Kidney epithelial cell (primary cell): ENCODE data around the gene PPP2R5C. TPM values are rescaled to one million over a fixed set of nuclear protein-coding genes. Genes with fewer than 3 reads are reported as not detected.

Experiments used
- DNase-seq: peaks from one replicate; pipeline ENCODE4 v3.0.0-alpha.2; 2010; ENCODE audit warnings: low read depth
- H3K27me3 ChIP-seq: 2 replicates; pipeline ENCODE4 v1.6.0; 2011; ENCODE audit warnings: low read length; ENCODE audit not compliant: control insufficient read depth, insufficient read depth
- H3K36me3 ChIP-seq: 2 replicates; pipeline ENCODE4 v1.5.1; 2011; ENCODE audit warnings: low read length; ENCODE audit not compliant: control insufficient read depth, insufficient read depth
- H3K4me3 ChIP-seq: 2 replicates; pipeline ENCODE4 v1.5.1; 2011; ENCODE audit warnings: low read depth, mild to moderate bottlenecking, control low read depth, low read length
- total RNA-seq: library from RNA; depleted of rRNA; stranded (reverse); fragments of >200 nt; gene quantifications from 2 replicates; pipeline ENCODE4 v1.2.3, GENCODE V29; 2015
- TF ChIP-seq, protein P1 (sequence below): IDR thresholded peaks from 2 replicates; pipeline ENCODE4 v1.5.1; 2011; ENCODE audit warnings: mild to moderate bottlenecking, moderate library complexity, low read length, control low read depth, inconsistent platforms; ENCODE audit not compliant: insufficient read depth, poor library complexity, severe bottlenecking

The PPP2R5C gene
- total RNA-seq, 1 donor from 2014 or later: 79.6 TPM

DNA sequence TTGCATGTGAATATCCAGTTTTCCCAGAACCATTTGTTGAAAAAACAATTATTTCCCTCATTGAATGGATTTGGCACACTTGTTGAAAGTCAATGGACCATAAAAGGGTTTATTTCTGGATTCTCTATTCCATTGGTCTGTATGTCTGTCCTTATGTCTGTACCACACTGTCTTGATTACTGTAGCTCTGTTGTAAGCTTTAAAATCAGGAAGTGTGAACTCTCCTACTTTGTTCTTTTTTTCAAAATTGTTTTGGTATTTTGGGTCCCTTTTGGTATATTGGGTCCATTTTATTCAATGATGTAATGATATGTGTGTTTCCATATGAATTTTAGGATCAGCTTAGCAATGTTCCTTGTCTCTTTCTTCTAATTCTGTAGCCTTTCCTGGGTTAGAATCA, 64.8 kb downstream of the PPP2R5C start:
- DNase-seq: no peak
- H3K4me3 ChIP-seq: no peak overlapping the region
- TF ChIP-seq, protein P1, sequence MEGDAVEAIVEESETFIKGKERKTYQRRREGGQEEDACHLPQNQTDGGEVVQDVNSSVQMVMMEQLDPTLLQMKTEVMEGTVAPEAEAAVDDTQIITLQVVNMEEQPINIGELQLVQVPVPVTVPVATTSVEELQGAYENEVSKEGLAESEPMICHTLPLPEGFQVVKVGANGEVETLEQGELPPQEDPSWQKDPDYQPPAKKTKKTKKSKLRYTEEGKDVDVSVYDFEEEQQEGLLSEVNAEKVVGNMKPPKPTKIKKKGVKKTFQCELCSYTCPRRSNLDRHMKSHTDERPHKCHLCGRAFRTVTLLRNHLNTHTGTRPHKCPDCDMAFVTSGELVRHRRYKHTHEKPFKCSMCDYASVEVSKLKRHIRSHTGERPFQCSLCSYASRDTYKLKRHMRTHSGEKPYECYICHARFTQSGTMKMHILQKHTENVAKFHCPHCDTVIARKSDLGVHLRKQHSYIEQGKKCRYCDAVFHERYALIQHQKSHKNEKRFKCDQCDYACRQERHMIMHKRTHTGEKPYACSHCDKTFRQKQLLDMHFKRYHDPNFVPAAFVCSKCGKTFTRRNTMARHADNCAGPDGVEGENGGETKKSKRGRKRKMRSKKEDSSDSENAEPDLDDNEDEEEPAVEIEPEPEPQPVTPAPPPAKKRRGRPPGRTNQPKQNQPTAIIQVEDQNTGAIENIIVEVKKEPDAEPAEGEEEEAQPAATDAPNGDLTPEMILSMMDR: no peak
- H3K36me3 ChIP-seq: no peaks in the 10 kb centered on the region
- no peaks in the 10 kb centered on the region for H3K27me3 ChIP-seq

DNA sequence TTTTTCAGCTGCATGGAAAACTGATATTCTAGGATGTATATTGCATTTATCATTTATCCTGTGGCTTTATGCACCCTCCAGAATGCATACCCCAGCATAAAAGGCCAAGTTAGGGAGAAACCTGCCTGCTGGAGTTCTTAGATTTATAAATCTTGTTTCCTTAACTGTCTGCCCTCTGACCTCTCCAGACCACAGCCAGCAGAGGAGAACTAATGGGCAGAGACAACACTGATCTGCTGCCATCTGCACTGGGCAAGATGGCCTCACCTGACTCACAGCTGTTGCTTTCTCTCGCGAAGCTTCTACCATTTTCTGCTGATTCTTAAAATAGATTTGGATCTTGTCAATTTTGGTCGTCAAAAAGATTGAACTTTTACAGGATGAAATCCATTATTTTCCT, 65.8 kb downstream of the PPP2R5C start:
- no peaks in the 10 kb centered on the region for H3K27me3 ChIP-seq
- no peak overlapping the region for H3K4me3 ChIP-seq
- no peak for DNase-seq
- no peaks in the 10 kb centered on the region for H3K36me3 ChIP-seq
- TF ChIP-seq, protein P1: no peak

DNA sequence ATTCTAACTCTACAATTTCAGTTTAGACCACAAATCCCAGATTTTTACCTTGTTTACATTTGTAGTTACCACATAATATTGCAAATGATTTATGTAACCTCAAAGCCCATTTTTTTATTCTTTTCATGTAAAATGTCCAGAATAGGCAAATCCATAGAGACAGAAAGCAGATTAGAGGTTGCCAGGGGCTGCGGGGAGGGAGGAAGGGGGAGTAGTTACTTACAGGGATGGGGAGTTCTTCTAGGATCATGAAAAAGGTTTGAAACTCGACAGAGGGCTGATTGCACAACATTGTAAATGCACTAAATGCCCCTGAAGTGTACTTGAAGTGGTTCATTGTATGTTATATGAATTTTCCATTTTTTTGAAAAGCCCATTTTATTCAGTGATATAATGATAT, 66.5 kb downstream of the PPP2R5C start:
- no peak overlapping the region for H3K4me3 ChIP-seq
- no peaks in the 10 kb centered on the region for H3K36me3 ChIP-seq
- TF ChIP-seq, protein P1: no peak
- no peaks in the 10 kb centered on the region for H3K27me3 ChIP-seq
- DNase-seq: no peak

DNA sequence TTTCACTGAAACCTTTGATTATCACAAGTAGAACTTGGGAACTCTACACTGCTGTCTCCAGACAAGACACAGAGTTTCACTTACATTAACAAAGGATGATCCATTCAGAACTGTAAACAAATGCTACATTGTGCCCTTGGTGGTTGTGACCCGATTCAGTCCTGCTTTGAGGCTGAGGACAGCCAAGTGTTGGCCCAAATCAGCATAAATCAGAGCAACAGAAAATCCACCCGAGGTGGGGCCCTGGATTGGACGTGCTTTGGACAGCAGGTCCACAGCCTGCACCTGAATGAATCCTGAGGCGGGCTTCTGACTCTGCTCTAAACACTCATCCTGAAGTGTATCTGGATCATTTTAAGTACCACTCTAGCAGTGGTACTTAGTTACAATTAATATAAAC, 68.8 kb downstream of the PPP2R5C start:
- no peak for DNase-seq
- Histone ChIP-seq H3K4me3 (no peak overlapping the region), H3K27me3 (no peaks in the 10 kb centered on the region), H3K36me3 (no peaks in the 10 kb centered on the region)
- TF ChIP-seq, protein P1: no peak

DNA sequence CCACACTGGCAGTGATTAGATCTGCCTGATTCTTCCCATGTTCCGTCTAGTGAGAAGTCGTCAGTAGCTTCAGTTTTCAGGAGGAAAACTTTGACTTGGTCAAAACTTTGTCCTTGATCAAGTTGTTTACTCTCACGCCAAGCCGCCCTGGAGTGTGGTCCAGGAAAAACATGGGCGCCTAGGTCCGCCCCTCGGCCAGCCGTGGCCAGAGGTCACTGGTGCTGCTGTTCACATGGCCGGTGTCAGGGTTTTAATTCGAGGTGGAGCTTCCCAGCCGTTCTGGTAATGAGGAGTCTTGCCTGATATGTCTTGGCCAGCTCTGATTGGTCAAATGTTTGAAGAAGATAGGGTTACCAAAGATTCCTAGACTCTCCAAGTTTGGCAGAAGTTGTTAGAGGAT, 71.5 kb downstream of the PPP2R5C start:
- TF ChIP-seq, protein P1: no peak
- H3K36me3 ChIP-seq: no peaks in the 10 kb centered on the region
- no peaks in the 10 kb centered on the region for H3K27me3 ChIP-seq
- DNase-seq: no peak
- H3K4me3 ChIP-seq: no peak overlapping the region

DNA sequence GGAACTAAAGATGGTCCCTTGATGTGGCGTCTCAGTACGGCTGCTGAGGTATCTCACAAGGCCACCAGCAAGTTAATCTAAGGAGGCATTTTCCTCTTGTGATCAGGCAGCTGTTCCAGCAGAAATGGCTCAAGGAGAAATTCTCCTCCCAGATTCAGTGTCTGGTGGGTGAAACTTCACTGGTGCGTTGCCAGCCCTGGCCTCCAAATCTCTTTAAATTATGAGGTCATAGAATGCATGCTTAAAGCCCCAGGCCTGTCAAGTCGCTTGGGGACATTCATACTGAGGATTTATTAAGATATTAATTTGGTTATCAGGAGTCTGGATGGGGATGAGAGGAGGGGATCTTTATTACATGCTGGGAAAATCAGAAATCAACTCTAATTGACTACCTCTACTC, 72.9 kb downstream of the PPP2R5C start:
- Histone ChIP-seq H3K27me3 (no peaks in the 10 kb centered on the region), H3K36me3 (no peaks in the 10 kb centered on the region), H3K4me3 (no peak overlapping the region)
- DNase-seq: no peak
- TF ChIP-seq, protein P1: no peak
